CD1c-positive myeloid dendritic cell (primary cell): Measurements from ENCODE around the gene P2RY8.
A peak's percentile ranks its signal among the peaks of the same experiment; 100 is the strongest.
"Not testable (repeated sequence)": the region's sequence is repeated elsewhere in the genome, so short reads cannot be mapped to it uniquely, and the experiment has no call there.

Source experiments
- DNase-seq: peaks from one replicate; pipeline ENCODE4 v3.0.0-alpha.2; 2016; ENCODE audit errors: extremely low spot score

Gene P2RY8

DNA sequence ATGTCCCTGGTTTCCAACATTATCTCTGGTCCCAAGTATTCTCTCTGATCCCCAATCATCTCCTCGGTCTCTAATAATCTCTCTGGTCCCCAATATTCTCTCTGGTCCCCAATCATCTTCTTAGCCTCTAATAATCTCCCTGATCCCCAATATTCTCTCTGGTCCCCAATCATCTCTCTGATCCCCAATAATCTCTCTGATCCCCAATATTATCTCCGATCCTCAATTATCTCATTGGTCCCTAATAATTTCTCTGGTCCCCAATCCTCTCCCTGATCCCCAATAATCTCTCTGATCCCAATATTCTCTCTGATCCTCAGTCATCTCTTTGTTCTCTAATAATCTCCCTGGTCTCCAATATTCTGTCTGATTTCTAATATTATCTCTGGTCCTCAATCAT is 16.6 kb downstream of the P2RY8 start:
- no peak for DNase-seq

DNA sequence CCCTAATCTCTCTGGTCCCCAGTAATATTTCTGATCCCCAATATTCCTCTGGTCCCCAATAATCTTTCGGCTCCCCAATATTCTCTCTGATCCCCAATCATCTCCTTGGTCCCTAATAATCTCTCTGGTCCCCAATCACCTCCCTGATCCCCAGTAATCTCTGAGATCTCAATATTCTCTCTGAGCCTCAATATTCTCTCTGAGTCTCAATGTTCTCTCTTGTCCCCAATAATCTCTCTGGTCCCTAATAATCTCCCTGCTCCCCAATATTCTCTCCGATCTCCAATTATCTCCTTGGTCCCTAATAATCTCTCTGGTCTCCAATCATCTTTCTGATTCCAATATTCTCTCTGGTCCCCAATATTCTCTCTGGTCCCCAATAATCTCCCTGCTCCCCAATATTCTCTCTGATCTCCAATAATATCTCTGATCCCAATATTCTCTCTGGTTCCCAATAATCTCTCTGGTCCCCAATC is 17.9 kb downstream of the P2RY8 start:
- no peak for DNase-seq

GRCh38 chrX:1518512-1518911 is 18.5 kb downstream of the P2RY8 start:
- DNase-seq, result no peak

- DNase-seq, result no peak
Observed at GRCh38 chrX:1516596-1517104, 20.3 kb downstream of the P2RY8 start.

DNA sequence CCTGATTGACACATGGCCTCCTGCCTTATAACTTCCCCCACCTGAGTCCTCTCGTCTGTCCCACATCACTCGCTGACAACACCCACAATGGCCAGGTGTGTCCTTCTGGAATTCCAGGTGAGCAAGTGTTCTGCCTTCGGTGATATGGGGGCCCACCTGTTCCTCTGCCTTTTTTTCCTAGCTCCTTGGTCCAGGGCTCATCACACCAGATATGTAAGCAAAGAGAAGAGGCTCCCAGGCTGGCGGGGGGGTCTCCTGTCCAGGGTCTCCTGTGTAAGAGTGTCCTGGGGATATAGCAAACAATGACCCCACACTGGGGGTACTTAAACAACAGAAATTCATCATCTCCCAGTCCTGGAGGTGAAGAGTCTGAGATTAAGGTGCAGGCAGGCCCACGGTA is 25.2 kb downstream of the P2RY8 start:
- DNase-seq, result no peak

DNA sequence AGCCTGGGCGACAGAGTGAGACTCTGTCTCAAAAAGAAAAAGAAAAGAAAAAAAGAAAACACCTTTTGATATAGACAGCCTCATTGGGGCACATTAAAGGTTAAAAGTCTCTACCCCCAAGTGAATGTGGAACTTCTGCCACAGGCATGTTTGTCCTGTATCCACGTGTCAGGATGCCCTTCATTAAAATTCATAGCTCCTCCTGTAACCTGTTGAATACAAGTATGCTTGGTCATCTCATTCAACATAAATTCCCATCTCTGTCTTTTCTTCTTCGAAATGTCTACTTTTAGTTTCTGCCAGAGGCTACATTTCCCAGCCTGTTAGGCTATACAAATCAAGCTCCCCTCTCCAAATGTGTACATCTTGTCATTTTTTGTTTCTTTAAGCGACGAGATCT is 25.8 kb downstream of the P2RY8 start:
- DNase-seq, result no peak

- DNase-seq, result peak; percentile 72
Observed at GRCh38 chrX:1507511-1508463, 29.2 kb downstream of the P2RY8 start.

DNA sequence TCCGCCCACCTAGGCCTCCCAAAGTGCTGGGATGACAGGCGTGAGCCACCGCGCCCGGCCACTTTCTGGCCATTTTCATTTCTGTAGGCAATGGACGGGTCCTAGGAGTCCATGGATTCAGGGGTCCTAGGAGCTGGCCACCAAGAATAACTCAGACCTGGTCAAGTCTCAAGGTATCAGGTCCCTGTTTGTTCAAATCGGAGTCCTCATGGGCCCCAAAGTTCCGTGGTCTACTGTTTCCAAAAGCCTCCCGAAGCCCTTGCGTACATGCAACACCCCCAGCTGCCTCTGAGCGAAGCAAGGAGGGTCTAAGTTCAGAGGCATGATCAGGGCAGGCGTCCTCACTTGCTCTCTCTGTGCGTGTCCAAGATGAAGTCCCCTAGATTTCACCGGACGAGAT is 30.1 kb downstream of the P2RY8 start:
- no peak for DNase-seq

- no peak for DNase-seq
Observed at GRCh38 chrX:1502853-1503252, 34.1 kb downstream of the P2RY8 start.

GRCh38 chrX:1502241-1502640 is 34.7 kb downstream of the P2RY8 start:
- DNase-seq, result no peak

- peak; percentile 39 for DNase-seq
Observed at GRCh38 chrX:1500701-1501624, 36.0 kb downstream of the P2RY8 start.

DNA sequence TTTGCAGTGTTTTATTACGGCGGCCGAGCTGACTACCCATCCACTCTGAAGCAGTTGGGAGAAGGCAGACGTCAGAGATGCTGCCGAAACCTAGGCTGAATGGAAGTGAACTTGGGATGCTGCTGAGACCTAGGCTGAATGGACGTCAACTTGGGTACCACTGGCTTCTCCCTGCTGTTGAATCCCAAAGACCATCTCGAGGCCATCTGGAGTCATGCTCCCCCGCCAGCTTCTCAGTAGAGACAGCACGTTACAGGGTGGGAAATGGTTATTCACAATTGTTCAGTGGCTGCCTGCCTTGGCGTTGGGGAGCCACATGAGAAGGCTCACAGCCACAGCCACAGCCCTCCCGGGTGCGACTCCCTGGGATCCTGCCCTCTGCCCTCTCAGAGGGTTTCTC is 40.9 kb downstream of the P2RY8 start:
- no peak for DNase-seq

GRCh38 chrX:1493877-1494510 is 43.0 kb downstream of the P2RY8 start:
- DNase-seq, result peak; percentile 67

DNA sequence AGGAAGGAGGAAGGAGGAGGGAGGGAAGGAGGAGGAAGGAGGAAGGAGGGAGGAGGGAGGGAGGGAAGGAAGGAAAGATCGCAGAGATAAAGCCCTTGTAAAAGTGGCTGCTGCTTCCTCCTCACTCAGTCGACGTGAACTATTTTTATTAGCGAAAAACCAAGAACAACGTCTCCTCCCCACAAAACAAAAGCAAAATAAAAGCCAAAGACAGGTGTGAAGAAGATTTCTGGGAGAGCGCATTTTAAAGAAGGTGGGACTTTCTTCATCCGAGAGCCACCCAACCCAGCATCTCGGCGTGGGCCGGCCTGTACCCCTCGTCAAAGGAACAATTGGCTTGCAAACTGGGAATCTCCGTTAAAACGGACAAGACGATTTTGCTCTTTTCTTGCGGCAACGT is 43.6 kb downstream of the P2RY8 start:
- DNase-seq, result no peak

- DNase-seq, result no peak
Observed at GRCh38 chrX:1492421-1493012, 44.5 kb downstream of the P2RY8 start.

DNA sequence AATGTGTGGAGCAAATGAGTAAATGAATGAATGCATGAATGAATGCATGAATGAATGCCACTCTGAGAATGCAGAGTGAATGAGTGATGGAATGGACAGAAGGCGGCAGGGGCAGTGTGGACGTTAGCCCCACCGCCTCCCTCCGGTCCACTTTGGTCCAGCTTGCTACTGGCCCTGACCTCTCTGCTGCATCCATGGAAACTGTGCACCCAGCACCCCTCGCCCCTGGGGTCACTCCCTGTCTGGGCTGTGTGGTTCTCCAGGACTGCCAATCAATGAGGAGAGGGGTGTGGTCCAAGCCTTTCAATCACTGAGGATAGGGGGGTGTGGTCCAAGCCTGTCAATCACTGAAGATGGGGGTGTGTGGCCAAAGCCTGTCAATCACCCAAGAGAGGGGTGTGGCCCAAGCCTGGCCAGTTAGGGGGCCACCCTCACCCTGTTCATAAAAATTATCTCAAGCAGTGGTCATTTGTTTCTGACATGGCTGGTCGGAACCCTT is 45.1 kb downstream of the P2RY8 start:
- peak; percentile 25 for DNase-seq

DNA sequence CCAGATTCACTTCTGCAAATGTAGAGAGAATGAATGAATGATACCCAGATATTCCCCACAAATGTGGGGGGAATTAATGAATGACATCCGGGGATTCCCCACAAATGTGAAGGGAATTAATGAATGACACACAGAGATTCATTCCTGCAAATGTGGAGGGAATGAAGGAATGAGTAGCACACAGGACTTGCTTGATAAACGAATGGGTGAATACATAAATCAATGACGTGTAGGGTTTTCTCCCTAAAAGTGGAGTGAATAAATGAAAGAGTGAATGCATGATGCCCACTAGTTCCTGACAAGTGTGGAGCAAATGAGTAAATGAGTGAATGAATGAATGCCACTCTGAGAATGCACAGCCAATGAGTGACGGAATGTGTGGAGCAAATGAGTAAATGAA is 45.7 kb downstream of the P2RY8 start:
- DNase-seq, result not testable (repeated sequence)

- DNase-seq, result not testable (repeated sequence)
Observed at GRCh38 chrX:1490723-1491122, 46.3 kb downstream of the P2RY8 start.

- DNase-seq, result not testable (repeated sequence)
Observed at GRCh38 chrX:1489354-1489753, 47.6 kb downstream of the P2RY8 start.

GRCh38 chrX:1488745-1489144 is 48.2 kb downstream of the P2RY8 start:
- DNase-seq, result no peak

DNA sequence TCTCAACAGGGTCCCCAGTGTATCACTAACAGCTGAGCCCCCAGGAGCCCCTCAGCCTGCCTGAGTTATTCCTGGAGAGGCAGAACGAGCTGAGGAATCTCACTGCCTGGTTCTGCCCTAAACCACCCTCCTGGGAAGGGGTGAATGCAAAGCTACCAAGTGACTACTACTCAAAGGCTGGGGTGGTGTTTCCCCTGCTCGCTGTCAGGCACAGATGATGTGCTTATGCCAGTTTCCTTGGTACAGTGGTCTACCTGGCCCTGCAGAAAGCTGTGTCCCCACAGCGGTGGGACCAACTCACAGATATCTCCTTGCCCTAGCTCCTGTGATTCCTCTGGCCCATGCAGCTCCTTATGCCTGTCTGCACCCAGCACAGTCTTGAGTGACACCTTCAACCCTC is 48.8 kb downstream of the P2RY8 start:
- no peak for DNase-seq
